HG03378 (cell line): ENCODE results near the gene ZNFX1.

Experiments
- ATAC-seq: cut with Tn5 transposase; IDR thresholded peaks from one replicate; pipeline ENCODE4 v1.9.1; 2021; ENCODE audit warnings: mild to moderate bottlenecking, moderate library complexity; ENCODE audit not compliant: unreplicated experiment

The ZNFX1 gene

DNA sequence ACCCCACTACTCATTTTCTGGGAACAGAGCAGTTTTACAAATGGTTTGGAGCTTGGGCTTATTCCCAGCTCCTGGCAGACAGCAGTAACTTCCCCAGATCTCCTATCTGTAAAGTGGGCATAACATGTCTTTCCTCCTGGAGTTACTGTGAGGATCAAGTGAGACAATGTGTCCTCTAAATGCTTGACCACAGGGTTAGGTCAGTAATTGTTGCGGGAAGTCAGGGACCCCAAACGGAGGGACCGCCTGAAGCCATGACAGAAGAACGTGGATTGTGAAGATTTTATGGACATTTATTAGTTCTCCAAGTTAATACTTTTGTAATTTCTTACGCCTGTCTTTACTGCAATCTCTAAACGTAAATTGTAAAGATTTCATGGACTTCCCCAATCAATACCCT is 15.3 kb upstream of the ZNFX1 start:
- ATAC-seq = no peak

- ATAC-seq = no peak
Observed at GRCh38 chr20:49292010-49292409, 14.2 kb upstream of the ZNFX1 start.

- ATAC-seq = no peak
Observed at GRCh38 chr20:49291200-49291599, 13.3 kb upstream of the ZNFX1 start.

DNA sequence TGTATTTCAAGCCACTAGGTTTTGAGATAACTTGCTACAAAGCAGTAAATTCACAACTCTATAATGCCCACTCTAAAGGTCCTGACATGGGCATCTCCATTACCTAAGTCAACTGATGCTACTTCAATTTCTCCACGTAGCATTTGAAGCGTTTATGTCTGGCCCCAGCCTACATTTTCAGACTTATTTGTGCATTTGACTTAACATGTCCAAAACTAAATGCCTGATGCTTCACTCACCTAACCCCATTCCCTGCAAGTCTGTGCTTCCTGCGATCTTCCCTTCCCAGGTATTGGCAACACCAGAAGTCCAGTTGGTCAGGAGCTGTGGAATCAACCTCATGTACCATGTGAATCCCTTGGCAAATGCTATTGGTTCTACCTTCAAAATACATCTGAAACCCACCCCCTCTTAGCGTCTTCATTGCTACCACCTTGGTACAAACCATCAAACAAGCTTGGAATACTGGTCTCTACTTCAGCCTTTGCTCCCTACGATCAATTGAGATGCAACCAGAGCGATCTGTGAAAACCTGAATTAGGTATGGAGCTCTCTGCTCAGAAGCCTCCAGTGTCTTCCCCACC is 12.8 kb upstream of the ZNFX1 start:
- ATAC-seq = no peak

GRCh38 chr20:49288784-49289696 is 11.2 kb upstream of the ZNFX1 start:
- no peak for ATAC-seq

DNA sequence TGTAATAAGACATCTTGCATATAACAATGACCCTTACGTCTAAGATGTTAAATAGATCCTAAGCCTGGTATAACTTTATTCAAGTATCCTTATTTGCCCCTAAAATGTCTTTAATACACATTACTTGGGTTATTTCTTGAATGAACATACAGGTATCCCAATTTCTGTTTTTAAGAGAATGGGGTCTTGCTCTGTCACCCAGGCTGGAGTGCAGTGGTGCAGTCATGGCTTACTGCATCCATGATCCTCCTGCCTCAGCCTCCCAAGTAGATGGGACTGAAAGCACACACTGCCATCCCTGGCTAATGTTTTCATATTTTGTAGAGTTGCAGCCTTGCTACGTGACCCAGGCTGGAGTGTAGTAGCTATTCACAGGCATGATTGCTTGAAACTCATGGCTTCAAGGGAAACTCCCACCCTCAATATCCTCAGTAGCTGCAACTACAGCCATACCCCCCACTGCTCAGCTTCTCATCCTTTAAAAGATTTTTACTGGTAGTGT is 10.4 kb upstream of the ZNFX1 start:
- no peak for ATAC-seq

- ATAC-seq = no peak
Observed at GRCh38 chr20:49287555-49288249, 9.8 kb upstream of the ZNFX1 start.

DNA sequence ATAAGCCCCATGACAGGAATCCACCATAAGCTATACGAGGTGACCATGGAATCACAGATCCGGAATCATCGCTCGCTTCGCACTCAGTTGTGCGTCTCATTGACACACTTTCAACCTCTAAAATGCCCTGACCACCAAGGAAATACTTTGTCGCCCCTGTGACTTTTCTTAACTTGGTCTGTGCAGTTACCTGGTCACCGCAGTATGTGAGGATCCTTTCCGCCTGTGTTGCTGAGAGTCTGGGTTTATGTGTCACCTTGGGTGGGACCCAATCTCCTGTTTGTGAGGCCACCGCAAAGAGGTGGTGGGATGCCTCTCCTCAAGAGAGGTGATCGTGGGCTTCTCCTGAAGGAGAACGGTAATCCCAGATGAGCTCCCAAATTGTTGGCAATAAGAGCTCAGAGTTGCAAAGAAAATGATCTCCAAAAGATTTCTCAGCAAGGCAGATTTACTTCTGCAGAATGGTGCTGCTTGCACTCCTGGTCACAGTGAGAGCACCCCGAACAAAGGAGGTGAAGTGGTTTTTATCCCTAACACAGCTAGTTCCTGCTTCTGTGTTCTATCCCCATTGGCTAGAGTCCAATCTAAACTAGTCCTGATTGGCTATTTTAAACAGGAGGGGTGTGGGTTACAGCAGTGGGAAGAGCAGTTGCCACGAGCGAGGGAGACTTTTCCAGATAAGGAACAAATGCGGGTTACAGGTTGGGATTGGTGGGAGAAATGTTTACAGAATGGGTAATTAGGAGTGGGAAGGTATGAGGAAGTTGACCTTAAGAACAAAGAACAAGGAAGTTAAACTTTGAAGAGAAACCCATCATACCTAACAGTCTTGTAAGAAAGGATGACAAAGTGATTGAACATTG is 9.1 kb upstream of the ZNFX1 start:
- no peak for ATAC-seq

GRCh38 chr20:49285813-49286494 is 8.1 kb upstream of the ZNFX1 start:
- ATAC-seq = no peak

GRCh38 chr20:49285233-49285668 is 7.4 kb upstream of the ZNFX1 start:
- ATAC-seq = no peak

DNA sequence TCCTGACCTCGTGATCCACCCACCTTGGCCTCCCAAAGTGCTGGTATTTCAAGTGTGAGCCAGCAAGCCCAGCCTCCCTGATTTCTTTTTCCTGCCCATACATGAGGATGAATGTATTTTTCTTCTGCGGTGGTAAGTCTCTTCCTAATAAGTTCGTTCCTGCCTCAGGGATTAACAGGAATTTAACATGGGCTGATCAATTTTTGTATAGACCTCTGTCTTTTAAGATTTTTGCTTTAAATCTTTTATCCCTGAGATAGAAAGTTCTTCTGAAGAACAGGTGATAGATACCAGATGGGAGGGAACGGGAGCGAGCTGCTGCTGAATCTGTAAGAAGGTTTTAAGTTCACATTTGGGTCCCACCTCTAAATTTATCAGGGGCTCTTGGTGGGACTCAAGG is 7.0 kb upstream of the ZNFX1 start:
- no peak for ATAC-seq

DNA sequence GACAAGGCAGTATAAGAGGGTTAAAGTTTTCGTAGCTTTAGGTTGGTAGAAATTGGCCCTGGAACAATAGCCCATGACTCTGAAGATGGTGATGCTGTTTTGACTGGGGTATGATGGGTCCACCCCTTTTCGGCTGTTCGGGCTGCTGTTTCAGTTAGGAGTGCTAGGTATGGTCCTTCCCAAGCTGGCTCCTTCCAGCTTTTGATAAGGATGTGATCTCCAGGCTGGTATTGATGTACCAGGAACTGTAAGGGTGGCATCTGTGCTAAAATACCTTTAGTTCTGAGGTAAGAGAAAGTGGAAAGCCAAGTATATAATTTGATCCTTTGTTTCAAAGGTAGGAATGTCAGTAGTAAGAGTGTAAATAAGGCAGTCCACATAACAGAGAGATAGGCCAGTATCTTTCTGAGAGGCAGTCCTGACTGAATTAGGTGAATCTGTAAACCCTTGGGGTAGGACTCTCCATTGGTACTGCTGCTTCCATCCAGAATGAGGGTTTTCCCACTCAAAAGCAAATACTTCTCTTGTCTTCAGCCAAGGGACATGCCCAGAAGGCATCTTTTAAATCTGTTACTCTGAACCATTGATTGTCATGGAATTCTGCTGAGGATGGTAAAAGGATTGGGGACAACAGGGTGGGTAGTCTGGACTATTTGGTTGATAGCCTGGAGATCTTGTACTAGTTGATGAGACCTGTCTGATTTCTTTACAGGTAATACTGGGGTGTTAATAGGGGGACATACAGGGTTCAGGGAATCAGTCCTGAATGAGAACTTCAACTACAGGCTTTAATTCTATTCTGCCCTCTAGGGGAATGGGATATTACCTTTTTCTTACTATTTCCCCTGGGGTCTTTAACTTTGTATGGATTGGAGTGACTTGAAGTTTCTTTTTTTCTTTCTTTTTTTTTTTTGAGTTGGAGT is 6.1 kb upstream of the ZNFX1 start:
- ATAC-seq = no peak

GRCh38 chr20:49283176-49283702 is 5.4 kb upstream of the ZNFX1 start:
- no peak for ATAC-seq

DNA sequence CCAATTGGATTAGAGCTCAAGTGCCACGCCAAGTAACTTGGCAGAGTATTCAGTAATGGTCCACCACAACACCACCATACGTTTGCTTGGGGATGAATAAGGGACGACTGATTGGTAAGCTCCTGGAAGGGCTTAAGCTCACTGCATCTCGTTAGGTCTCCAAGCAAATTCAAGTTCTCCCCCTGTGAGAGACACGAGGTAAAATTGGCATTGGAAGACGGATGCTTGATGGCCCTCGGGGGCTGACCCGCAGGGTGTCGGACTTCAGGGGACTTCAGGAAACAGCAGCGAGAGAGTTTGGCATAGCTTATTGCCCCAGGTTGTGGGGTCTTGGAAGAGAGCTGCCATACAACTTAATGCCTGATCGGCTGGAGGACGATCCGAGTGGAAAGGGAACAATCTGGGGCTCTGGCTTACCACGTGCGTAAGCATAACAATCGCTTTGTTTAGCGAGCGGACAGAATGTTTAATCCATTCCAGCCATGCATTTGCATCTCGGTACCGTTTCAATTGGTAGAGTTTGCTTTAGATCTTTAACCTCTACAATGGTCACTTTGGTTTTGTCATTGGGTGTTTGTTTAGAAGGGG is 4.8 kb upstream of the ZNFX1 start:
- ATAC-seq = no peak

DNA sequence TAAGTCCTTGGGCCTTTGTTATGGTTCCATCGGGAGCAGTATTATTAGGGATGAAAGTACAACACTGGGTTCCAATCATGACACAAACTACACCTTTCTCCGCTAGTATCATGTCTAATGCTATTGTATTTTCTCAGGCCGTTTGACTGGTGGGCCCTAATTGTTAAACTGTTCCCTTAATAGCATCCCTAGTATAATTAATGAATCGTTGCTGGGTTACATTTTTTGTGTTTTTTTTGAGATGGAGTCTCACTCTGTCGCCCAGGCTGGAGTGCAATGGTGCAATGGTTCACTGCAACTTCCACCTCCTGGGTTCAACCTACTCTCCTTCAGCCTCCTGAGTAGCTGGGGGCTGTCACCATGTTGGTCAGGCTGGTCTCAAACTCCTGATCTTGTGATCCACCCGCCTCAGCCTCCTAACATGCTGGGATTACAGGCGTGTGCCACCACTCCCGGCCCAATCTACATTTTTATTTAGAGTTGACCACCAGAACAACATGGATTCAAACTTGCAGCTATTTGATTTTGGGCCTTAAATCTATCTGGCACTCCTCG is 4.1 kb upstream of the ZNFX1 start:
- ATAC-seq = no peak

DNA sequence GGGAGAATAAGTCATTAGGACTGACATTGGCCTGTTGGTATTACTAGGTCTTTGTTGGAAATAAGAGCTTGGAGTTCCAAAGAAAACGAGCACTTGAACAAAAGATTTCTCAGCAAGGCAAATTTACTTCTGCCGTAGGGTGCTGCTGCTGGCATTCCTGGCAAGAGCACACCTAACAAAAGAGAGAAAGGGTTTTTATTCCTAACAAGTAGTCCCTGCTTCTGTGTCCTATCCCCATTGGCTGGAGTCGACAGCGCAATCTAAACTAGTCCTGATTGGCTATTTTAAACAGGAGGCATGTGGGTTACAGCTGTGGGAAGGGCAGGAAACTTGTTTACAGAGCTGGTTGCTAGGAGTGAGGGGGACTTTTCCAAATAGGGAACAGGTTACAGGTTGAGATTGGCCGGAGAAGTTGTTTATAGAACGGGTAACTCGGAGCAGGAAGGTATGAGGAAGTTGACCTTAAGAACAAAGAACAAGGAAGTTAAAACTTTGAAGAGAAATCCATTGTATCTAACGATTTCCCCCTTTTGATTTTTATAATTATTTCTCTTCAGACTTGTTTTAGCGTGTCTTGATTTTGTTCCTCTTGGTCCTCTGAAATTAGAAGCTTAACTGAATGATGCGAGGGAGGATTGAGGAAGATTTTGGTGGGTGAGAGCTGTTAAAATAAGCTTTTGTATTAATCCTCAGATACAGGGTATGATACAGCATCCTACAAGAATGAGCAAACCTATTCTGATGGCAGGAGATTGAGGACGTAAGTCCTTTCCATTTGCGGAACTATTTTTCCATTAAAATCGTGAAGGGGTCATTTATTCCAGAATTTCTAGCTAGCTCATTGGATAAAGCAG is 3.4 kb upstream of the ZNFX1 start:
- no peak for ATAC-seq

- ATAC-seq = no peak
Observed at GRCh38 chr20:49280463-49281058, 2.7 kb upstream of the ZNFX1 start.
